ENCODE measurements around the gene RAB36. TPM values are rescaled to one million over a fixed set of nuclear protein-coding genes. Genes with fewer than 3 reads are reported as not detected.

The RAB36 gene
- total RNA-seq, 1 donor from 2014 or later, result not detected

DNA sequence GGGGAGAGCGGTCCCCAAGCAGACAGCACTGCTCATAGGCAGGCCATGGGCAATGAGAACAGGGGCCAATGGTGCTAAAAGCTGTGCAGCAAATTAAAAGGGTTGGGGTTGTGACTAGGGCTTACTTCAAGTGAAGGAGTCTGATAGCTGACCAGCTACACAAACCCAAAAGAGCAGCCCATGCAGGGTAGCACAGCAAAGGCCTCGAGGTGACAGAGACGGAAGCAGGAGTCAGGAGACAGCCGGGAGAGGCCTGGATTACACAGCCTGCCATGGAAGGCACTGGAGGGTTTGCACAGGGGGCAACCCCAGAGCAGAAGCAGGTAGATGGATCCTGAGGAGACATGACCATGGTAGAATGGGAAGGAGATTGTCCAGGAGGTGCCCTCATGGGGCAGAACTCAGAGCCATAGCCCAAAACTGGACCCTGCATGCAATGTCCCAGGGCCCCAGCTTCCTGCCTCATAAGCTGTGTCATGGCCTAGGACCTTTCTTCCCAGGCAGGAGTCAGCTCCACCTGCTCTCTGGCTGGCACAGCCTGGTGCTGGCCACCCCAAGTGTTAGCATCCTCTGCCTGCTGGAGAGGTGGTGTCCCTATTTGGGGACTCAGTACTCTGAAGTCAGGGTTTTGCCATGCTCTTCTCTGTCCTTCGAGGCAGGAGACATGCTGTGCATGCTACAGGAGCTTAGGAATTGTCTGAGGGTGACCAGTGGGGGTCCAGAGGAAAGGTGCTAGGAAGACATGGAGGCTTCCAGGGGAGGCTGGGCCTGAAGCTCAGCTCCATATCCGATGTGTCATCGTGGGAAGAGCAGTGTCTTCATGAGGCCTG lies 36.8 kb upstream of the RAB36 start:
- intact Hi-C loops (cut with micrococcal nuclease), result no loop called here

DNA sequence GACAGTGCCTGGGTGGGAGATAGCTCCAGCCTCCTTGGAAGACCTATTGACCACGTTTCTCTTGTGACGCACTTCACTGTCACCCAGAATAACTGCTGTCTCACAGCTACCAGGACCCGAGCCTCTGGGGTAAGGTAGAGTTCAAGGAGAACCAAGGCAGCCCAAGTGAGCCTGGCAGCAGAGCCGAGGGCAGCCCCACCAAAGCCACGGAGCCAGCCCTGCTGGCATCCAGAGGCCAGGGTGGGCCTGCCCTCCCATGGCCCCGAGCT lies 36.3 kb upstream of the RAB36 start:
- intact Hi-C loops (cut with micrococcal nuclease), result no loop called here

DNA sequence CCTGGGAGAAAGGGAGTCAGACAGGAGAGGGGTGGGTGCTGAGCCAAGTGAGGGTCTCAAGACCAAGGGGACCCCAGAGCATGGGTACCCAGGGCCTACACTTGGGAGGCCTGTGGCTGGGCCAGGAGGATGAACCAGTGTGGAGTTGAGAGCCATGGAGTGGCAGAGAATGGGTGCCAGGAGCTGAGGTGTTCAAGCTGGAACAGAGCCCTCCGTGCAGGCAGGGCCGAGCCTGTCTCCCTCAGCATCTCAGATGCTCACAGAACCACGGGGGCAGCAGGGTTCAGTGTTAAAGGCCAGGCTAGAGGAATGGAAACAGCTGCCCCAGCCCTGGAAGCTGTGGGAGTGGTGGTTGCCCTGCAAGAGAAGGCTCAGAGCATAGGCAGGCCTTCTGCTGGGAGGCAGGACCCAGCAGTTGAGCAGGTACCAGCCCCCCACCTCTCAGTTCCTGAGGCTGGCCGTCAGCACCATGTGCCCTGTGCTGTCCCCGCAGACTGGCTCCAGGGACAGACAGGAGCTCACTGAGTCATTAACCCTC lies 35.8 kb upstream of the RAB36 start:
- intact Hi-C loops (cut with micrococcal nuclease), result no loop called here

DNA sequence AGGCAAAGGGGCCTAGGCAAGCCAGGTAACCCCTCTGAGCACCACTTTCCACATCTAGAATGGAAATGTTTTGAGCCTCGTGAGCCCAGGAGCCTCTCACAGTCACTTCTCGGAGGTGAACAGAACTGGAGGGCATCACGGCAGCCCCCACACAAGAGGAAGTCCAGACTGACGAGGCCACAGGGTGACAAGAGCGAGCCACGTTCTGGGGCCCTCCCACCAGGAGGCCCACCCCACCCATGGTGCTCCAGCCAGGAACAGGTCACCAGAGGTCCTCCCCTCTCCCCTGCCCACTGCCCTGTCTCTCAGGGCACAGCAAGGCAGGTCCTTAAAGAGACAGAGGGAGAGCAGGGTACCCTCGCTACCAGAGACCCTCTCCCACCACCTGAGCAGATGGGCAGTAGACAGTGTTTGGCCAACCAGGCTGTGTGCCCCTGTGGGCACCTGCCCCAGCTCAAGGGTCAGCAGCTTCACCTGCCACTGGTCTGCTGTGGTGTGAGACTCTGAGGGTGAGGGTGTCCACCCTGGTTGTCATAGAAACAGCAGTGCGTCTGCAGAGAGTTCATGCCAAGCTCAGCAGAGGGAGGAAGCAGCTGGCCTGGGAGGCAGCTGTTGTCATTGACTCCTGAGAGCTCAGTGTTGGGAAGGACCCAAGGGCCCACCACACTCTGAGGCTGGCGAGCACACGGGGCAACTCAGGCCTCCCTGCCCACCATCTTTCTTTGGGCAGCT lies 34.9 kb upstream of the RAB36 start:
- intact Hi-C loops (cut with micrococcal nuclease), result no loop called here

DNA sequence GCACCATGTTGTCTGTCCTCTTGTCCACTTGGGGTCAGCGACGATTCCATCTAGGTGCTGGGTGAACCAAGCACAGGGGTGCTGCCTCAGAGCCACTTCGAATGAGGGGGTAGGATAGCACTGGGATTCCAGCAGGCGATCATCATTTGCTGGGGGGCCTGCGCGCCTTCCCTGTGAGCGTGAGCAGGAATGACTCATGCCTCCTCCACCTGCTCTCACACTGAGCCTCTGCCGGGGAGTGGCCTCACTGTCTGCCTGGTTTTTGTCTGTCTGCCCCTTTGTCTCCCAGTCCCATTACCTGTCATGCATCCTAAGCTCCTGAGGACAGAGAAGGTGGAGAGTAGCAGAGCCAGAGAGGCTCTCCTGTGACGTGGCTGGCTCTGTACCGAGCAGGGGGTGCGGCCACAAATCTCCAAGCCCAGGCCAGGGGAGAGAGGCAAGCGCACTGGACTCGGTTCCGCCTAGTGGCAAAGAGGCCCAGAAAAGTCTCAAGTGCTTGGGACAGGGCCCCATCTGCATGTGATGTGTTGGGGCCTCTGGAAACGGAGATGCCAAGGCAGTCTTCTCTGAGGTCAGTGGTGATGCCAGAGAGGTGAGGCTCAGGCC lies 34.3 kb upstream of the RAB36 start:
- intact Hi-C loops (cut with micrococcal nuclease), result no loop called here

DNA sequence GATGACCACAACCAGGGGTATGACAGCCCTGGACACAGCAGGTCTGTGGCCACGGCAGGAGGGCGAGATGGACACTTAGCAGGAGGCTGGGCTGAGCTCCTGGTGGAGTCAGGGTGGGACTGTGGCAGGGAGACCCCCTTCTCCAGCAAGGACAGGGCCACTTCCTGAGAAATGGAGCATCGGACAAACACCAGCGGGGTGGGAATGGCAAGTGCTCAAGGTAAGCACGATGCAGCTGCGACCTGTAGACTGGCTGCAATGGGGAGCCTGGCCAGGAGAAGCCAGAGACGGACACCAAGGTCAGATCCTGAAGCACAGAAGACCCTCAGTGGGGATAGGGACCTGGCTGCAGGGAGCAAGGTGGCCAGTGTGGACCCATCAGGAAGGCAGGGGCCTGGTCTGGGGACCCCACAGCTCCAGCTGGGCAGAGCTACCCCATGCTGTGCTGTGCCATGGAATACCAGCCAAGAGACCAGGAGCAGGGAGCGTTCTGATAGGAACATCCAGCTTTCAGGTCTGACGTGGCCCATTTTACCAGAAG lies 32.7 kb upstream of the RAB36 start:
- intact Hi-C loops (cut with micrococcal nuclease), result no loop called here

DNA sequence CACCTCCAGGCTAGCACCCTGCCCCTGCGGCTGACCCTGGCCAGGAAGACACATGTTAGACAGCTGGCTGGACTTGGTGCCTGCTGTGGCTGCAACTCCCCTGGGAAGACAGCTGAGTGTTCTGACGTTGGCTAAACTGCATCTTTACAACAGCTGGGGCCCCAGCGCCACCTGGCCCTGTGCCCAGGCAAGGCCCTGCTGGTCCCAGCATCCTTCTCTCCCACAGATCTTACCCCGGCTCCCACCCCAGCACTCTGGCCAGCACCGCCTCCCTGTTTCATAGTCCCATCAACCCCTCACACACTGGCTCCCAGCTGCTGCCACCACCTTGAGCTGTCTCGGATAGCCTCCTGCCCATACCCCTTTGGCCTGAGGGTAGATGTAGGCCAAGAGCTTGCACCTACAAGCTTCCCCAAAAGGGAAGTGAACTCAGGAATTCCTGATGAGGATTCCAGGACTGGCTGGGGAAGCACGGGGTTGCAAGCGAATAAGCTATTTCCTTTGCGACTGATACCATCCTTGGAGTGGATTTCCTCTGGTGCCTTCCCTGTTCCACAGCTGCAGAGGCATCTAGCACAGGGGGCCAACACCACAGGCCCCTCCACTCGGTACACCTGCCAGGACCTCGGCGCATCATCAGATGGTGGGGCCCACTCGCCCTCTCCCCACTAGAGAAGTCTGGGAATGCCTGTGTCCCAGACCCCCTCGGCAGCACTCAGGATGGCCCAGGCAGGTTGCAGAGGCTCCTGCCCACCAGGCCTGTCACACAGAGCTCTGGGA lies 32.0 kb upstream of the RAB36 start:
- intact Hi-C loops (cut with micrococcal nuclease), result no loop called here

DNA sequence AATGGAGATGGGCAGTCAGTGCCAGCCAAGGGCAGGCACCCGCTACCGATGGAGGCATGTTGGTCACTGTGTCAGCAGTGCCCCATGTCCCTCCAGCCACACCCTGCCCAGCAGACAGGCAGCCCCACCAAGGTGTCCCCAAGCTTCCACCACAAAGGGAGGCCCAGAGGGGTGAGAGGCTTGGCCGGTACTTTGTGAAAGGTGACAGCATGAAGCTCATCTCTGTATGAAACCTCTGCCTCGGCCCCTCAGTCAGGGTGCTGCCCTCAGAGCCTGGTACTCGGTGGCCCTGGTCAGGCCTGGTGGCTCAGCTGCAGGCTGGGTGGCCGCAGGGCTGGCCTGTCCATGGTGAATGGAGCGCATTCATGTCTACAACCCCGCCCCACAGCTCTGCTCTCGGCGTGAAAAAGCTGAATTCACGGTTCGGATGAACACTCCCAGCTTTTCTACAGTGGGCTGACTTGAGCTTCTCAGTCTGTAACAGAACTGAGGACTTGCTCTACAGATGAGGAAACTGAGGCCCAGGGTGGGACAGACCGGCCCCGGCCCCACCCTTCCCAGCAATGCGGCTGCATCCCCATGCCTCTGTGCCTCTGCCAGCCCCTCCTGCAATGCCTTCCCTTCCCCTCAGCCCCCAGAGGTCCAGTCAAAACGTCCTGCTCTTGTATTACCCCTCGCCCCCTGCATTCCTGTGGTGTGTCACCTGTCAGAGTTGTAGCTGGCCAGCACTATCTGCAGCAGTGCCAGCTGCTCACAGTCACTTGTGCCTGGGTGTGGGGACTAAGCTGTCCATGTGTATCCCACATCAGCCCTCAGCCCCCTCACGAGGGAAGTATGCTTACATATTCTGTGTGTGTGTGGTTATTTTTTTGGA lies 31.2 kb upstream of the RAB36 start:
- intact Hi-C loops (cut with micrococcal nuclease), result no loop called here

DNA sequence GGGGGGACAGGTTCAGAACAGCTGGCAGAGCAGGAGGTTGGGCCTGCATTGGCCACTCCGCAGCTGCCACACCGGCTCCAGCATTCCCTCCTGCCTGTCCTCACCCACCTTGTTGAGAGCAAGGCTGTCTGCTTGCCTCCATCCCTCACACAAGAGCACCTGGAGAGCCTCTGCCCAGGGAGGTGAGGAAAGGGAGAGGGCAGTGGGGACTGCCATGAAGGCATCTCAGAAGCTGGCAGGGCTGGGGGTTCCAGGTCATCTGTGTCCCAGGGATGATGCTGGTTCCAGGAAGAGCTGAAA lies 30.6 kb upstream of the RAB36 start:
- intact Hi-C loops (cut with micrococcal nuclease), result no loop called here

DNA sequence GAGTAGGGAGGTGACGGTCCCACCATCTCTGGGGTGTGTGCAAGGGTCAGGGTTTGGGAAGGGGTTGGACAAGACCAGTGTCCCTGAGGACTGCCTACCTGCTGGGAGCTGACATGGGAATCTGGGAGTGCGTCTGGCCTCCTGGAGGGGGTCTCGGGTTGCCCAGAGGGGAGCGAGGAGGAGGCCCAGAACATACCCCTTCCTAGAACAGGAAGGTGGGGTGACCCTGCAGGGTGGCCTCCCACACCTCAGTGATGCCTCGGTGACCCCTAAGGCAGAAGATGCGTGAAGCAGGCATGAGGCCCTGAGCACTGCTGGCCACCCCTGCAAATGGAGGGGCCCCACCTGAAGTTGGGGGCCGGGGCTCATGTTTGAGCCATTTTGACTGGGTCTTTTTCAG lies 29.9 kb upstream of the RAB36 start:
- intact Hi-C loops (cut with micrococcal nuclease), result no loop called here

DNA sequence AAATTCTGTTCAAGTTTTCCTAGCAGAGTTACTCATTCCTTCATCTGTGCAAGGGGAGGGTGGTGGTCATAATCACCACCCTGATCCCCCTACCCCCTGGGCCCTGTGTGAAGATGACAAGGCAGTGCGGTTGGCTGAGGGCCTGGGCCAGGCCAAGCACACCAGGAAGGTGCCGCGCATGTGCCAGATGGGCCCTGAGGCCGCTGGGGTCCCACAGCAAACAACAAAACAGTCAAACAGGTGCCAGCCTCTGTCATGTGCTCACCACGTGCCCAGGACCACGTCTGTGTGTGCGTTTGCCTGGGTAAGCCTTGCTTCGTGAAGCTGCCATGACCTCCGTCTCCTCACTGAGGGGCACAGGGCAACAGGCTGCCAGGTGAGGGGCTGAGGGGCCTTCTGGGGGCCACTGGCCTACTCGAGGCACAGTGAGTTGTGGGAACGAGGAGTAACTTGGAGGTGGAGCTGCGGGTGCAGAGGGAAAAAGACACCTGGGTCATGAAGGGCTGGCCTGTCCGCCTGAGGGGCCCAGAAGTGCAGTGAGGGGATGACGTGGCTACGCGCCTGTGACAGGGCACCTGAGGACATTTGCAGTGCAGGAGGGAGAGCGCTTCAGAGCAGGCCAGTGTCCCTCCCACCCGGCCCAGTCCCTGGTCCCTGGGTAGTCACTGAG lies 29.3 kb upstream of the RAB36 start:
- intact Hi-C loops (cut with micrococcal nuclease), result no loop called here

DNA sequence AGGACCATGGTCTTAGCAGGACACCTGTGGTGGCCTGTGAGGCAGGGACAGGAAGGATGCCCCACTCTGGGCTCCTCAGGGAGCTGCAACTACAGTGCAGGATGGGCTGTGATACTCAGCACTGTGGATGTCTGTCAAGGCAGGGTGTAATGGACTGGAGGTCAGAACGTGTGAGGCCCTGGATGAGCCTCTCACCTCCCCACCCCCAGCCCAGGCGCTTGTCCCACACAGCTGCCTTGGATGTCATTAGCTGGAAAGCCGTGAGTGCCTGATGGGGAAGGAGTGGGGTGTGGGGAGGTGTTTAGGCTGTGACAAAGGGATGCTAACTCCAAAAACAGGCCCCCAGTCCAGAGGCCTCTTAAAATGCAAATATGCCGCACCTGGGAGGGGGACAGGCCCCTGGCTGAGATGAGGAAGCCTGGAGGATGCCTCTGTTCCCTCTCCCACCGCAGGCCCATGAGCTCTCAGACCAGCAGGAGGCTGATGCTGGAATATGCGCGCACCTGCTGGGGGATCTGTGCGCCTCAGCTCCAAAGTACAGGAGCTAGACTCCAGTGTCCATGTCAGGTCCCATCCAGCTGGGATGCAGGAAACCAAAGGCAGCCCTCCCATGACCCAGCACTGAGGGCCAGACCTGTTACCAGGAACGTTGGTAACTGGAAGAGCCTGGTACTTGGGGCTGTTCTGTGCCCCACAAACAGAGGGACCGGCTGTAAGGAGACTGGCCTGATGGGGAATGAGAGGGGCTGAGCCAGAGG lies 28.6 kb upstream of the RAB36 start:
- intact Hi-C loops (cut with micrococcal nuclease), result no loop called here

DNA sequence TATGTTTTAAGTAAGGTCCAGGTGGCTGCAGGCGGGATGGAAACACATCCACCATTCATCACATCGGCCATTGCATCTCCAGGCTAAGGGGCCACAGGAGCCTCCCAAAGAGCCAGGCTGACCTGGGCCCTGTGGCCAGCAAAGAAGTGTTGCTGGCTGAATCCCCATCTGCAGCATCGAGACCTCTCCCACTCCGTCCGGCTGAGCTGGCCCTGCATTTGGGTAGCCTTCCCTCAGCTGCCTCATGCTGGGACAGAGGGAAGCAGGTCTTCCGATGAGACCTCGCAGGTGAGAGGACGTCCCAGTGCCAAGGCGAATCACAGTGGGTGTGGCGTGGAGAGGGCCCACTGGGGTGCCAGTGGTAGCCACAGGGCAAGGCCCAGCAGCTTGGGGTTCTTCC lies 28.0 kb upstream of the RAB36 start:
- intact Hi-C loops (cut with micrococcal nuclease), result no loop called here

DNA sequence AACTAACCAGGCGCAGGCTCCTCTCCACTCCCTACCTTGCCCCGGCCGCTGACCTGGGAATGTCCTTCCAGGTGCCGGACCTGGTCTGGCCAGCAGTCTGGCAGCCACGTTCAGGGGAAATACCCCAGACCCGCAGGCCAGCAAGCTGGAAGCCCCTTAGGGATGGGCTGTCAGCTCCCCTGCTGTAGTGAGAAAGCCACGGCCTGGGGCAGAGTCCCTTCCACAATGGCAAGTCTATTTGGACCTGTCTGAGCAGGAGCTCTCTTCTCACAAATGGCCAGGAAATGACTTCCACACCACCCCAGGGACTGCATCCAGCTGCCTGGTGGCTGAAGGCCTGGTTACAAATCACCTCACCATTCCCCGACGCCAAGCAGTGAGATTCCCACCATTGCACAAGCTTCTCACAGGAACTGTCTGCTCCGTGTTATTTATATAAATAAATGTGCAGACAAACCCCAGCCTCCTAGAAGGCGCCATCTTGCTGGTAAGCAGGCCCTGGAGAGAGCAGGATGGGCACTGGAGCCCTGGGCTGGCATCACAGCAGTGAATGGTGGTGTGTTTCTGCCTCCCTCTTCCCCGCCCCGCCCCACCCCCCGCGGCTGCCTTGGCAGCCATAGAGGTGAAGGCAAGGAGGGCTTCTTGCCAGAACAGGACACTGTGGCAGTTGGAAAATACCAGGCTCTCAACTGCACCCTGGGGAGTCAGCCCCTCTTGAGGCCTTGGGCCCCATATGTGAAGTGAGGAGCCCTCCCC lies 27.2 kb upstream of the RAB36 start:
- intact Hi-C loops (cut with micrococcal nuclease), result no loop called here

DNA sequence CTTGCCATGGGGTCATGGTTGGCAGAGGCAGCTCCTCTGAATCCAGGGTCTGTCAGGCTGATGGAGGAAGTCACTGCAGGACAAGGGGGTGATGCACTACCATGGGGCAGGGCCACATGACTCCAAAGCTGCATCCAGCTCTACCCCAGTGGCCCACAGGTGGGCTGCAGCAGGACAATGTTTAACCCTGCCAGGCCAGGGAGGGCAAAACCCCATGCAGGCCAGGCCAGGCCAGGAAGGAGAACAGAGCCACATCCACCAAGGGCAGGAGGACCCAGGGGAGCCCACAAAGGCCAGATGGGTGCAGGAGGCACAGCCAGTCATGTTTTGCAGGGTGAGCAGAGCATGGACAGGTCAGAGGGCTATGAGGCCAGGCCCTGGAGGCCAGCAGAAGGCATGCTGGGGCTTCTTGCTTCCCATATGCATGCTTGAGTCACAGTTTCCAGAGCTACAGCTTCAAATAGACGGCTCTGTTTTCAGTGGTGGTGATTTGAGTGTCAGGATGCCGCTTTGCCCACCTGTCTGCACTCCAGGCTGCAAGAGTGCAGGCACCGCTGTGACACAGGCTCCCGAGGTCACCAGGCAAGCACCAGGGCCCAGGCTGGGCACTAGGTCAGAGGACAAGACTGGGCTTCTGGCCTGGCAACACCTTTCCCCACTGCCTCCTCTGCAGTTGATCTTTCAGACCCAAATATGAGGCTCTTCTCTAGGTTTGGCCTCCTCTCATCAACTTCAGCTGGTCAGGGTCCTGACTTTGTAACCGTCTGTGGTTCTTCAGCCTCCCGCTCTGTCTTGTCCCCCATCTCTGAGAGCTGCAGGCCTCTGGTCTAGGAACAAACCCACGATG lies 26.4 kb upstream of the RAB36 start:
- intact Hi-C loops (cut with micrococcal nuclease), result no loop called here

DNA sequence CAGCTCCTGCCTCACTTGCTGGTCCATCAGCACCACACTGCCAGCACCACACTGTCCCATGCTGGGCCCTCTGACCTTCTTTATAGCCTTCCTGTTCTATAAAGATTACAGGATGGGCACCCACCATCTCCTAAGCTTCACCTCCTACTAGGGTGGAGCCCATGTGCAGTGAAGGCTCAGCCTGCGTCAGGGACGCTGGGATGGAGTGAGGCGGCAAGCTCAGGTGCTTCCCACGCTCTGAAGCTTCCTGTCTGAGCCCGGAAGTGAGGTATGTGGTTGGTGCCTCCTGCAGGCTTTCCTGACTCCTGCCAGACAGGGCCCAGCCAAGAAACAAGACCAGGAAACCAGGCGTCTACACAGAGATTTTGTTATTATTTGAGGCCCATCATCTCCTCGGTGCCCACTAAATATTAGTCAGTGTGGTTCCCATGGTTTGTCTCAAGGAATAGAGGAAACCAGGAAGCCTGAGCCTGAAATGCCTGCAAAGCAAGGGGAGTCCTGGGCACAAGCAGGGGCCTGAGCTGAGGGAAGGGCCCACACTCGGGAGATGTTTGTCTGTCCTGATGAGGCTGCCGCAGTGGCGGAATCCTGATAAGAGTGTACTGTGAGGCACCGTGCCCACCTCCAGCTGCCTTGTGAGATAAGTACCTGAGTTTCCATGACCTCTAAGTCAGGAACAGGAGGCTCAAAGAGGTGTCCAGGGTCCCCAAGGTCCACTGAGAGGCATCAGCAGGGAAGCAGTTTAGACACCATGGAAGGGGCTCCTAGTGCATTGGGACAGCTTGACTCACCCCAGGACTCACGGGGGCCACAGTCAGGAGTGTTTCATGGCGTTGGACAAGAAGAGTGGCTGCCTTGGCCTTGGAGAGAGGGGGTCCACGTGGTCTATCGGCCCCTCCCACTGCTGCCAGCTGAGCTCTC lies 25.5 kb upstream of the RAB36 start:
- intact Hi-C loops (cut with micrococcal nuclease), result no loop called here

Measured in T-helper 2 cell treated with Interferon-gamma antibody and Interleukin-4, amounts not matched to agents 100 ng/mL and 5 ng/mL, for 36 hours (primary cell).